SK-N-SH (cell line): ENCODE results near the gene IDH3A. TPM values are rescaled to one million over a fixed set of nuclear protein-coding genes. Genes with fewer than 3 reads are reported as not detected.

Experiments
- CTCF ChIA-PET: fragments of 300-600, 350-600 bp; formaldehyde crosslinking; extraction: SDS; loops from one replicate; lab custom pipeline; 2021; lab: Yijun Ruan, JAX
- POLR2A ChIA-PET: fragments of 350-600 bp; sonication (Branson Sonifier 250); formaldehyde crosslinking; extraction: SDS; loops from one replicate; lab custom pipeline; 2020; ENCODE audit warnings: antibody characterized with exemption, inconsistent platforms; lab: Yijun Ruan, JAX
- DNase-seq: peaks from one replicate; pipeline ENCODE4 v3.0.0; 2012
- H2AFZ ChIP-seq: fragments of 200-600 bp; sonication (generic); 2 replicates; pipeline ENCODE4 v1.8.1; 2016; ENCODE audit warnings: antibody characterized with exemption, mild to moderate bottlenecking, low read depth
- H3F3A ChIP-seq: fragments of 200-600 bp; sonication (generic); replicated peaks from 2 replicates; pipeline ENCODE3; 2016; ENCODE audit warnings: antibody characterized with exemption, mild to moderate bottlenecking; ENCODE audit not compliant: insufficient read depth
- H3K27ac ChIP-seq, 2 experiments: fragments of 200-500 bp in 1 of 2; fragments of 200-600 bp in 1 of 2; sonication (Bioruptor generic) in 1 of 2; sonication (generic), shearing (Covaris generic) in 1 of 2; 2 replicates each; pipeline versions ENCODE4 v1.5.1 to v1.6.1; 2014 to 2016; ENCODE audit warnings: low read depth in 2 of 2, inconsistent platforms in 1 of 2, low read length in 1 of 2, mild to moderate bottlenecking in 1 of 2, mixed read lengths in 1 of 2
- H3K27me3 ChIP-seq: fragments of 200-600 bp; sonication (generic), shearing (Covaris generic); 2 replicates; pipeline ENCODE4 v1.6.1; 2016; ENCODE audit warnings: mixed run types; ENCODE audit not compliant: insufficient read depth
- H3K36me3 ChIP-seq, 2 experiments: fragments of 200-500 bp in 1 of 2; fragments of 200-600 bp in 1 of 2; sonication (Bioruptor generic) in 1 of 2; sonication (generic) in 1 of 2; replicated peaks in 1 of 2; 2 replicates each; pipeline versions ENCODE3 to v1.5.1; 2014 to 2016; ENCODE audit warnings: low read length in 1 of 2, mild to moderate bottlenecking in 1 of 2; ENCODE audit not compliant: insufficient read depth in 2 of 2, control insufficient read depth in 1 of 2
- H3K4me1 ChIP-seq, 2 experiments: fragments of 200-500 bp in 1 of 2; fragments of 200-600 bp in 1 of 2; sonication (Bioruptor generic) in 1 of 2; sonication (generic), shearing (Covaris generic) in 1 of 2; 2 replicates each; pipeline versions ENCODE4 v1.5.1 to v1.6.1; 2014 to 2016; ENCODE audit warnings: low read depth in 1 of 2, low read length in 1 of 2, mixed run types in 1 of 2; ENCODE audit not compliant: insufficient read depth in 2 of 2, control insufficient read depth in 1 of 2
- H3K4me2 ChIP-seq: fragments of 200-600 bp; sonication (generic), shearing (Covaris generic); 2 replicates; pipeline ENCODE4 v1.6.1; 2017; ENCODE audit warnings: mixed run types
- H3K4me3 ChIP-seq, 2 experiments: fragments of 200-500 bp in 1 of 2; fragments of 200-600 bp in 1 of 2; sonication (Bioruptor generic) in 1 of 2; sonication (generic), shearing (Covaris generic) in 1 of 2; 2 replicates each; pipeline versions ENCODE4 v1.5.1 to v1.8.1; 2014 to 2016; ENCODE audit warnings: low read depth in 2 of 2, inconsistent platforms in 1 of 2, low read length in 1 of 2, mild to moderate bottlenecking in 1 of 2, mixed read lengths in 1 of 2, moderate library complexity in 1 of 2
- H3K79me2 ChIP-seq: fragments of 200-600 bp; sonication (generic); 2 replicates; pipeline ENCODE4 v1.8.1; 2017; ENCODE audit warnings: mild to moderate bottlenecking; ENCODE audit not compliant: insufficient read depth
- H3K9ac ChIP-seq: fragments of 200-600 bp; sonication (generic); 2 replicates; pipeline ENCODE4 v1.6.1; 2017; ENCODE audit warnings: mixed run types
- H3K9me2 ChIP-seq: fragments of 200-600 bp; sonication (generic); 2 replicates; pipeline ENCODE4 v1.6.1; 2017; ENCODE audit warnings: mixed run types
- H3K9me3 ChIP-seq: fragments of 200-600 bp; sonication (generic); 2 replicates; pipeline ENCODE4 v1.6.1; 2017; ENCODE audit warnings: mixed run types, mild to moderate bottlenecking, moderate library complexity
- H4K20me1 ChIP-seq: fragments of 200-600 bp; sonication (generic); 2 replicates; pipeline ENCODE4 v1.6.1; 2017; ENCODE audit warnings: mild to moderate bottlenecking, mixed run types; ENCODE audit not compliant: insufficient read depth
- EP300 ChIP-seq, 2 experiments: IDR thresholded peaks; 2 replicates each; pipeline versions ENCODE4 v1.4.0 to v1.6.1; 2012; ENCODE audit warnings: borderline replicate concordance in 1 of 2, low read depth in 1 of 2, low read length in 1 of 2
- FOSL2 ChIP-seq: IDR thresholded peaks from 2 replicates; pipeline ENCODE4 v1.4.0; 2012; ENCODE audit warnings: low read depth, mild to moderate bottlenecking, moderate library complexity, borderline replicate concordance
- FOXJ3 ChIP-seq: sonication (generic); formaldehyde crosslinking; IDR thresholded peaks from 2 replicates; pipeline ENCODE4 v1.5.1; 2020; ENCODE audit warnings: mild to moderate bottlenecking, missing genetic modification reagents
- IRF3 ChIP-seq: fragments of 150-350 bp; IDR thresholded peaks from 2 replicates; pipeline ENCODE4 v1.6.1; 2016; ENCODE audit warnings: mild to moderate bottlenecking, low read depth, low read length
- JUND ChIP-seq: IDR thresholded peaks from 2 replicates; pipeline ENCODE4 v1.4.0; 2012
- MEF2A ChIP-seq: IDR thresholded peaks from 2 replicates; pipeline ENCODE4 v1.4.0; 2012; ENCODE audit warnings: low read depth, borderline replicate concordance
- NFIC ChIP-seq: IDR thresholded peaks from 2 replicates; pipeline ENCODE4 v1.4.0; 2012; ENCODE audit warnings: borderline replicate concordance
- RXRA ChIP-seq: IDR thresholded peaks from 2 replicates; pipeline ENCODE4 v1.4.0; 2012; ENCODE audit warnings: low read depth, mild to moderate bottlenecking, borderline replicate concordance
- TCF12 ChIP-seq: IDR thresholded peaks from 2 replicates; pipeline ENCODE4 v1.4.0; 2012
- TEAD4 ChIP-seq: IDR thresholded peaks from 2 replicates; pipeline ENCODE4 v1.4.0; 2012; ENCODE audit warnings: mild to moderate bottlenecking, borderline replicate concordance; ENCODE audit not compliant: insufficient read depth
- WGBS: methylation state at CpG from one replicate; pipeline ENCODE4 v1.1.6; 2017; ENCODE audit warnings: low lambda C conversion rate; 5-methylcytosine and 5-hydroxymethylcytosine counted together
- polyA plus RNA-seq, 3 experiments: library from polyadenylated mRNA; depleted of rRNA; stranded (reverse); fragments of >200 nt; gene quantifications; 2 replicates each; pipeline ENCODE4 v1.2.3, GENCODE V29; 2012
- TF ChIP-seq, protein P1 (sequence below): IDR thresholded peaks from 2 replicates; pipeline ENCODE4 v1.4.0; 2012; ENCODE audit warnings: low read depth, borderline replicate concordance
- TF ChIP-seq, protein P2 (sequence below): IDR thresholded peaks from 2 replicates; pipeline ENCODE4; 2012

IDH3A gene
- polyA plus RNA-seq, 1 of the 3 experiments (the other 2 are of a cell fraction): 33.2 TPM

GRCh38 chr15:78212546-78213424 is 63.6 kb downstream of the IDH3A start:
- H3K9me2 ChIP-seq: no peaks in the 10 kb centered on the region
- H3F3A ChIP-seq: no peaks in the 10 kb centered on the region
- POLR2A ChIA-PET: no interaction called here
- CTCF ChIA-PET: interaction anchor here (0.5 to 4.3 kb wide), 5 partner anchors 11 to 254 kb away, joined by 3 to 22 read pairs (median 7); no protein-coding TSS in a partner anchor
- DNase-seq: peak; percentile 58
- H3K27me3 ChIP-seq: no peaks in the 10 kb centered on the region
- H3K27ac ChIP-seq: peak overlapping the region in 1 of 2 experiments; percentile 11; a peak in 1 of 4 replicates
- H3K4me3 ChIP-seq: no peak overlapping the region; a peak in 1 of 4 replicates
- no peaks in the 10 kb centered on the region for H3K36me3 ChIP-seq
- no peaks in the 10 kb centered on the region for H4K20me1 ChIP-seq
- H3K79me2 ChIP-seq: no peaks in the 10 kb centered on the region
- TF ChIP-seq, protein P1, sequence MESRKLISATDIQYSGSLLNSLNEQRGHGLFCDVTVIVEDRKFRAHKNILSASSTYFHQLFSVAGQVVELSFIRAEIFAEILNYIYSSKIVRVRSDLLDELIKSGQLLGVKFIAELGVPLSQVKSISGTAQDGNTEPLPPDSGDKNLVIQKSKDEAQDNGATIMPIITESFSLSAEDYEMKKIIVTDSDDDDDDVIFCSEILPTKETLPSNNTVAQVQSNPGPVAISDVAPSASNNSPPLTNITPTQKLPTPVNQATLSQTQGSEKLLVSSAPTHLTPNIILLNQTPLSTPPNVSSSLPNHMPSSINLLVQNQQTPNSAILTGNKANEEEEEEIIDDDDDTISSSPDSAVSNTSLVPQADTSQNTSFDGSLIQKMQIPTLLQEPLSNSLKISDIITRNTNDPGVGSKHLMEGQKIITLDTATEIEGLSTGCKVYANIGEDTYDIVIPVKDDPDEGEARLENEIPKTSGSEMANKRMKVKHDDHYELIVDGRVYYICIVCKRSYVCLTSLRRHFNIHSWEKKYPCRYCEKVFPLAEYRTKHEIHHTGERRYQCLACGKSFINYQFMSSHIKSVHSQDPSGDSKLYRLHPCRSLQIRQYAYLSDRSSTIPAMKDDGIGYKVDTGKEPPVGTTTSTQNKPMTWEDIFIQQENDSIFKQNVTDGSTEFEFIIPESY: 0 out of 2 replicates have a peak, but pooled peaks have one; percentile 31
- TF ChIP-seq FOXJ3 (no peak), IRF3 (no peak), JUND (peak; percentile 97), FOSL2 (peak; percentile 98), TCF12 (peak; percentile 91), NFIC (peak; percentile 80), RXRA (no peak), EP300 (IDR thresholded peaks at IDR 0.05; ENCODE audit: borderline replicate concordance in 1 of 2, low read depth in 1 of 2, low read length in 1 of 2) (peak in 1 of 2 experiments; percentile 79; a peak in 2 of 4 replicates), TEAD4 (peak; percentile 56; the same call in 1 of the 2 replicates), MEF2A (0 out of 2 replicates have a peak, but pooled peaks have one; percentile 25)
- TF ChIP-seq, protein P2, sequence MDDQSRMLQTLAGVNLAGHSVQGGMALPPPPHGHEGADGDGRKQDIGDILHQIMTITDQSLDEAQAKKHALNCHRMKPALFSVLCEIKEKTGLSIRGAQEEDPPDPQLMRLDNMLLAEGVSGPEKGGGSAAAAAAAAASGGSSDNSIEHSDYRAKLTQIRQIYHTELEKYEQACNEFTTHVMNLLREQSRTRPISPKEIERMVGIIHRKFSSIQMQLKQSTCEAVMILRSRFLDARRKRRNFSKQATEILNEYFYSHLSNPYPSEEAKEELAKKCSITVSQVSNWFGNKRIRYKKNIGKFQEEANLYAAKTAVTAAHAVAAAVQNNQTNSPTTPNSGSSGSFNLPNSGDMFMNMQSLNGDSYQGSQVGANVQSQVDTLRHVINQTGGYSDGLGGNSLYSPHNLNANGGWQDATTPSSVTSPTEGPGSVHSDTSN: peak; percentile 95
- peak overlapping the region; percentile 58 for H3K4me2 ChIP-seq
- H2AFZ ChIP-seq: no peak overlapping the region
- H3K4me1 ChIP-seq: peaks cover 20 to 32% of the 10 kb centered on the region in 2 experiments; a peak in 3 of 4 replicates
- WGBS: 49% methylated on average over 13 of the region's 17 CpGs
- no peaks in the 10 kb centered on the region for H3K9me3 ChIP-seq
- H3K9ac ChIP-seq: no peak overlapping the region
